PC-3 (cell line): ENCODE results near the gene ATF7.

Experiments
- EZH2 ChIP-seq: fragments of 300-600 bp; sonication (generic); IDR thresholded peaks from one replicate; pipeline ENCODE4 v1.6.1; 2017; ENCODE audit warnings: antibody characterized with exemption, mild to moderate bottlenecking, low read length; ENCODE audit not compliant: unreplicated experiment
- TF ChIP-seq, protein P1 (sequence below): fragments of 300-600 bp; sonication (generic); conservative IDR thresholded peaks from 2 replicates; pipeline ENCODE4 v1.5.1; 2017; ENCODE audit warnings: antibody characterized with exemption, low read depth, mild to moderate bottlenecking, low read length

GRCh38 chr12:53536962-53537361 lies 89.2 kb downstream of the ATF7 start:
- TF ChIP-seq, protein P1, sequence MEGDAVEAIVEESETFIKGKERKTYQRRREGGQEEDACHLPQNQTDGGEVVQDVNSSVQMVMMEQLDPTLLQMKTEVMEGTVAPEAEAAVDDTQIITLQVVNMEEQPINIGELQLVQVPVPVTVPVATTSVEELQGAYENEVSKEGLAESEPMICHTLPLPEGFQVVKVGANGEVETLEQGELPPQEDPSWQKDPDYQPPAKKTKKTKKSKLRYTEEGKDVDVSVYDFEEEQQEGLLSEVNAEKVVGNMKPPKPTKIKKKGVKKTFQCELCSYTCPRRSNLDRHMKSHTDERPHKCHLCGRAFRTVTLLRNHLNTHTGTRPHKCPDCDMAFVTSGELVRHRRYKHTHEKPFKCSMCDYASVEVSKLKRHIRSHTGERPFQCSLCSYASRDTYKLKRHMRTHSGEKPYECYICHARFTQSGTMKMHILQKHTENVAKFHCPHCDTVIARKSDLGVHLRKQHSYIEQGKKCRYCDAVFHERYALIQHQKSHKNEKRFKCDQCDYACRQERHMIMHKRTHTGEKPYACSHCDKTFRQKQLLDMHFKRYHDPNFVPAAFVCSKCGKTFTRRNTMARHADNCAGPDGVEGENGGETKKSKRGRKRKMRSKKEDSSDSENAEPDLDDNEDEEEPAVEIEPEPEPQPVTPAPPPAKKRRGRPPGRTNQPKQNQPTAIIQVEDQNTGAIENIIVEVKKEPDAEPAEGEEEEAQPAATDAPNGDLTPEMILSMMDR, result no peak
- no peak for TF ChIP-seq EZH2
